ENCODE measurements around the gene ZCCHC4. TPM values are rescaled to one million over a fixed set of nuclear protein-coding genes. Genes with fewer than 3 reads are reported as not detected.

Gene ZCCHC4
- total RNA-seq, 1 donor from 2014 or later, result 6.0 TPM

DNA sequence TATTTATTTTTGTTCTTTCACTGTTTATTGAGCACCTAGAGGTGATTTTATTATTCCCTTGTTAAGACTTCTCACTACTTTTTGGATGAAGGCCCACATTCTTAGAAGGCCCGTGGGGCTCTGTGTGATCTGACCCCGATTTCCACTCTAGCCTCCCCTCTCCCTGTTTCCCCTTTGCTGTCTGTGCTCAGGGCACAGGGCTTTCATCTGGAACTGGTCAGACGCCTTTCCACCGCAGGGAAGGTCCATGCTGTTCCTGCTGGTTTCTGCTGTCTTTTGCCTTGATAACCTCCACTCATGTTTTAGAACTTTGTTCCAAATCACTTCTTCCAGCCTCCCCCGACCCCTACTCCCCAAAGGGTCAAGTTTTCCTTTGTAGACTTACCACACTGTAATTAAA, 33.2 kb downstream of the ZCCHC4 start:
- no peaks in the 10 kb centered on the region for H3K9me3 Mint-ChIP-seq (ENCODE audit: low read depth)
- H3K4me1 Mint-ChIP-seq (ENCODE audit: low read depth), result peaks cover 6% of the 10 kb centered on the region
- no peak for DNase-seq (ENCODE audit: low spot score)
- no peak for TF ChIP-seq CTCF (IDR thresholded peaks at IDR 0.05)
- no peak overlapping the region for H3K27ac Mint-ChIP-seq (ENCODE audit: unreplicated experiment)
- H3K27me3 Mint-ChIP-seq (ENCODE audit: low read depth), result no peaks in the 10 kb centered on the region
- H3K36me3 Mint-ChIP-seq (ENCODE audit: low read depth), result no peaks in the 10 kb centered on the region
- H3K4me3 Mint-ChIP-seq (ENCODE audit: unreplicated experiment), result no peak overlapping the region

DNA sequence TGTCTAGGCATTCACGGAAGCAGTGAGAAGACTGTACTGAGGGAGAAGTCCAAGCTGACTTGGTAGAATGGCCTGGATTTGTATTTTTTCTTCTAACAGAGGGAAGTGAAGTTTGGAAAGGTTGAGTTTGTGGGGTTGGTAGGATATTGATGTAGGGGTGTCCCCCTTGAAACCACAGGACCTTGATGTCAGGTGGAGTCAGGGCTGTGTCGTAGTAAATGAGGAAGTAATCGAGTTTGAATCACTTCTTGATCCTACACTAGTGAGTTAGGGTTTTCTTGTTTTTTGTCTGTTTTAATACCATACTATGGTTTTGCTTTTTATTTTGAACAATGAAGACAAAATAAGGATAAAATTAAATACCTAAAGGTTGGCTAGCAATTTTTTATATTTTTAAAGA, 34.3 kb downstream of the ZCCHC4 start:
- H3K36me3 Mint-ChIP-seq (ENCODE audit: low read depth), result no peaks in the 10 kb centered on the region
- TF ChIP-seq CTCF (IDR thresholded peaks at IDR 0.05), result no peak
- no peak overlapping the region for H3K27ac Mint-ChIP-seq (ENCODE audit: unreplicated experiment)

GRCh38 chr4:25347473-25347872, 34.9 kb downstream of the ZCCHC4 start:
- no peak for TF ChIP-seq CTCF (IDR thresholded peaks at IDR 0.05)
- no peak for DNase-seq (ENCODE audit: low spot score)
- no peaks in the 10 kb centered on the region for H3K27me3 Mint-ChIP-seq (ENCODE audit: low read depth)
- no peaks in the 10 kb centered on the region for H3K9me3 Mint-ChIP-seq (ENCODE audit: low read depth)
- H3K4me1 Mint-ChIP-seq (ENCODE audit: low read depth), result peaks cover 15% of the 10 kb centered on the region
- H3K36me3 Mint-ChIP-seq (ENCODE audit: low read depth), result no peaks in the 10 kb centered on the region
- no peak overlapping the region for H3K4me3 Mint-ChIP-seq (ENCODE audit: unreplicated experiment)
- H3K27ac Mint-ChIP-seq (ENCODE audit: unreplicated experiment), result no peak overlapping the region

More for the DNA sequence above, 34.3 kb downstream of the ZCCHC4 start:
- H3K4me3 Mint-ChIP-seq (ENCODE audit: unreplicated experiment), result no peak overlapping the region
- H3K4me1 Mint-ChIP-seq (ENCODE audit: low read depth), result peaks cover 9% of the 10 kb centered on the region
- no peak for DNase-seq (ENCODE audit: low spot score)
- H3K27me3 Mint-ChIP-seq (ENCODE audit: low read depth), result no peaks in the 10 kb centered on the region
- H3K9me3 Mint-ChIP-seq (ENCODE audit: low read depth), result no peaks in the 10 kb centered on the region

- no peaks in the 10 kb centered on the region for H3K9me3 Mint-ChIP-seq (ENCODE audit: low read depth)
- H3K27me3 Mint-ChIP-seq (ENCODE audit: low read depth), result no peaks in the 10 kb centered on the region
- DNase-seq (ENCODE audit: low spot score), result no peak
- no peak overlapping the region for H3K4me3 Mint-ChIP-seq (ENCODE audit: unreplicated experiment)
- H3K36me3 Mint-ChIP-seq (ENCODE audit: low read depth), result no peaks in the 10 kb centered on the region
- no peak for TF ChIP-seq CTCF (IDR thresholded peaks at IDR 0.05)
- no peak overlapping the region for H3K27ac Mint-ChIP-seq (ENCODE audit: unreplicated experiment)
- peaks cover 15% of the 10 kb centered on the region for H3K4me1 Mint-ChIP-seq (ENCODE audit: low read depth)
Observed at GRCh38 chr4:25347971-25348370, 35.4 kb downstream of the ZCCHC4 start.

GRCh38 chr4:25350561-25350960, 38.0 kb downstream of the ZCCHC4 start:
- H3K27me3 Mint-ChIP-seq (ENCODE audit: low read depth), result no peaks in the 10 kb centered on the region
- peaks cover 11% of the 10 kb centered on the region for H3K4me1 Mint-ChIP-seq (ENCODE audit: low read depth)
- no peak for DNase-seq (ENCODE audit: low spot score)
- no peak overlapping the region for H3K27ac Mint-ChIP-seq (ENCODE audit: unreplicated experiment)
- H3K36me3 Mint-ChIP-seq (ENCODE audit: low read depth), result no peaks in the 10 kb centered on the region
- H3K9me3 Mint-ChIP-seq (ENCODE audit: low read depth), result no peaks in the 10 kb centered on the region
- no peak for TF ChIP-seq CTCF (IDR thresholded peaks at IDR 0.05)
- no peak overlapping the region for H3K4me3 Mint-ChIP-seq (ENCODE audit: unreplicated experiment)

All from chondrocyte (in vitro differentiated cells).